Endodermal cell (in vitro differentiated cells): ENCODE data around the gene ARL3. TPM values are rescaled to one million over a fixed set of nuclear protein-coding genes. Genes with fewer than 3 reads are reported as not detected.
"Not testable (repeated sequence)": the region's sequence is repeated elsewhere in the genome, so short reads cannot be mapped to it uniquely, and the experiment has no call there.

ENCODE experiments used
- DNase-seq: peaks from one replicate; pipeline ENCODE4 v3.0.0-alpha.2; 2017
- H3K27ac ChIP-seq: 2 replicates; pipeline ENCODE4 v1.5.1; 2013; ENCODE audit warnings: mild to moderate bottlenecking, low read depth, low read length, moderate library complexity
- H3K27me3 ChIP-seq: 2 replicates; pipeline ENCODE4 v1.6.1; 2013; ENCODE audit warnings: mild to moderate bottlenecking, low read length, moderate library complexity; ENCODE audit not compliant: insufficient read depth, control insufficient read depth, poor library complexity, severe bottlenecking
- H3K36me3 ChIP-seq: 2 replicates; pipeline ENCODE4 v1.7.0; 2013; ENCODE audit warnings: mild to moderate bottlenecking, low read length, moderate library complexity; ENCODE audit not compliant: control insufficient read depth, insufficient read depth
- H3K4me1 ChIP-seq: one replicate; pipeline ENCODE4 v1.7.0; 2013; ENCODE audit warnings: low read length; ENCODE audit not compliant: control insufficient read depth, insufficient read depth
- H3K4me3 ChIP-seq: 2 replicates; pipeline ENCODE4 v1.5.1; 2013; ENCODE audit warnings: mild to moderate bottlenecking, low read length, moderate library complexity
- H3K9ac ChIP-seq: 2 replicates; pipeline ENCODE4 v1.6.1; 2013; ENCODE audit warnings: mild to moderate bottlenecking, low read length, moderate library complexity; ENCODE audit not compliant: poor library complexity, severe bottlenecking; ENCODE audit errors: extremely low read depth
- H3K9me3 ChIP-seq: 2 replicates; pipeline ENCODE4 v1.6.1; 2013; ENCODE audit warnings: mild to moderate bottlenecking, low read length, moderate library complexity; ENCODE audit not compliant: control insufficient read depth
- H3K27ac Mint-ChIP-seq: 2 replicates; pipeline ENCODE4 v1.8.0; 2020; ENCODE audit warnings: mixed read lengths
- H3K27me3 Mint-ChIP-seq: 2 replicates; pipeline ENCODE4 v1.8.0; 2021; ENCODE audit warnings: mild to moderate bottlenecking, mixed read lengths; ENCODE audit not compliant: insufficient read depth
- H3K36me3 Mint-ChIP-seq: 2 replicates; pipeline ENCODE4 v1.8.0; 2020; ENCODE audit warnings: low read depth, mixed read lengths
- H3K4me1 Mint-ChIP-seq: 2 replicates; pipeline ENCODE4 v1.8.0; 2020; ENCODE audit warnings: mixed read lengths
- H3K4me3 Mint-ChIP-seq: 2 replicates; pipeline ENCODE4 v1.8.0; 2020; ENCODE audit warnings: mild to moderate bottlenecking, moderate library complexity, mixed read lengths
- H3K9me3 Mint-ChIP-seq: 2 replicates; pipeline ENCODE4 v1.8.0; 2020; ENCODE audit warnings: mild to moderate bottlenecking, mixed read lengths
- CTCF ChIP-seq: fragments of 200-600 bp; sonication (generic); conservative IDR thresholded peaks from 2 replicates; pipeline ENCODE4 v1.5.0; 2021; ENCODE audit warnings: antibody characterized with exemption, mild to moderate bottlenecking
- WGBS, 2 experiments: methylation state at CpG; one replicate each; pipeline versions ENCODE4 v1.1.5 to v1.1.7; 2013; ENCODE audit warnings: missing lambda C conversion rate in 2 of 2, mixed read lengths in 1 of 2; ENCODE audit not compliant: insufficient coverage in 1 of 2, insufficient read length in 1 of 2; 5-methylcytosine and 5-hydroxymethylcytosine counted together
- total RNA-seq, 2 donors: library from RNA; stranded (reverse); fragmentation: NEBNext Ultra II Directional in 1 of 2; extraction: Animal tissue kit (Norgen Biotek cat#: 25700) in 1 of 2; gene quantifications; 2 replicates in 1 of 2; 3 replicates in 1 of 2; pipeline ENCODE4 v1.2.1, GENCODE V29; 2021

Gene ARL3
- total RNA-seq, 2 donors from 2014 or later, result 20.3 to 25.6 TPM

- H3K36me3 Mint-ChIP-seq, result peaks cover 26% of the 10 kb centered on the region
- no peak for DNase-seq
- WGBS, 2 experiments, result 96 to 100% methylated on average over 2 to 3 of the region's 4 CpGs
- H3K27me3 Mint-ChIP-seq, result no peaks in the 10 kb centered on the region
- TF ChIP-seq CTCF, result no peak
- Histone ChIP-seq H3K9me3 (no peaks in the 10 kb centered on the region), H3K4me1 (peaks cover 11% of the 10 kb centered on the region), H3K9ac (no peak overlapping the region), H3K27ac (no peak overlapping the region), H3K4me3 (no peak overlapping the region), H3K27me3 (no peaks in the 10 kb centered on the region), H3K36me3 (no peaks in the 10 kb centered on the region)
- no peak overlapping the region for H3K4me3 Mint-ChIP-seq
- no peaks in the 10 kb centered on the region for H3K9me3 Mint-ChIP-seq
- H3K27ac Mint-ChIP-seq, result no peak overlapping the region
- peaks cover 12% of the 10 kb centered on the region for H3K4me1 Mint-ChIP-seq
Observed at GRCh38 chr10:102761981-102762380, 47.8 kb upstream of the ARL3 start.

GRCh38 chr10:102759497-102760210 is 45.5 kb upstream of the ARL3 start:
- Histone ChIP-seq H3K36me3 (no peaks in the 10 kb centered on the region), H3K9me3 (no peaks in the 10 kb centered on the region), H3K9ac (no peak overlapping the region), H3K27me3 (no peaks in the 10 kb centered on the region), H3K4me1 (peaks cover 11% of the 10 kb centered on the region), H3K4me3 (no peak overlapping the region), H3K27ac (no peak overlapping the region)
- H3K4me3 Mint-ChIP-seq, result no peak overlapping the region
- 86 to 100% methylated on average over 1 to 3 of the region's 3 CpGs for WGBS, 2 experiments
- H3K4me1 Mint-ChIP-seq, result peaks cover 12% of the 10 kb centered on the region
- H3K27ac Mint-ChIP-seq, result no peak overlapping the region
- DNase-seq, result no peak
- H3K36me3 Mint-ChIP-seq, result peaks cover 11% of the 10 kb centered on the region
- no peaks in the 10 kb centered on the region for H3K27me3 Mint-ChIP-seq
- TF ChIP-seq CTCF, result no peak
- no peaks in the 10 kb centered on the region for H3K9me3 Mint-ChIP-seq

- not testable (repeated sequence) for H3K9ac ChIP-seq, H3K27ac ChIP-seq, H3K36me3 ChIP-seq, DNase-seq, H3K27me3 Mint-ChIP-seq, H3K36me3 Mint-ChIP-seq, H3K4me3 Mint-ChIP-seq, H3K4me3 ChIP-seq, H3K9me3 Mint-ChIP-seq, H3K27ac Mint-ChIP-seq, H3K9me3 ChIP-seq, H3K27me3 ChIP-seq
- H3K4me1 Mint-ChIP-seq, result peaks cover 13% of the 10 kb centered on the region
- 89% methylated on average over 5 of the region's 12 CpGs; no CpG with 5 or more reads in 1 of the 2 experiments for WGBS, 2 experiments
- peaks cover 11% of the 10 kb centered on the region for H3K4me1 ChIP-seq
Observed at GRCh38 chr10:102758933-102759262, 44.7 kb upstream of the ARL3 start.
